HepG2 (cell line): Measurements from ENCODE around the gene NUTF2. TPM values are rescaled to one million over a fixed set of nuclear protein-coding genes. Genes with fewer than 3 reads are reported as not detected.

ENCODE experiments used
- E2F2 ChIP-seq: sonication (generic); formaldehyde crosslinking; IDR thresholded peaks from 2 replicates; pipeline ENCODE4 v1.4.0; 2020; ENCODE audit warnings: missing genetic modification reagents, borderline replicate concordance
- KDM5A ChIP-seq: fragments of 200-600 bp; sonication (generic); IDR thresholded peaks from 2 replicates; pipeline ENCODE4 v1.7.0; 2018; ENCODE audit warnings: antibody characterized with exemption, mild to moderate bottlenecking, low read length, borderline replicate concordance
- U2AF2 ChIP-seq: fragments of 200-400 bp; formaldehyde crosslinking; IDR thresholded peaks from 2 replicates; pipeline ENCODE4 v1.6.1; 2017; ENCODE audit warnings: low read depth, mild to moderate bottlenecking, low read length
- ZBTB38 ChIP-seq: sonication (generic); formaldehyde crosslinking; IDR thresholded peaks from 2 replicates; pipeline ENCODE4 v1.5.1; 2020; ENCODE audit warnings: mild to moderate bottlenecking, missing genetic modification reagents
- ZHX2 ChIP-seq, 2 experiments: sonication (generic) in 1 of 2; formaldehyde crosslinking in 1 of 2; IDR thresholded peaks; 2 replicates each; pipeline versions ENCODE4 v1.6.1 to v1.9.0; 2014 to 2022; ENCODE audit warnings: antibody characterized with exemption in 1 of 2, borderline replicate concordance in 1 of 2, inconsistent platforms in 1 of 2, low read depth in 1 of 2, missing genetic modification reagents in 1 of 2
- polyA plus RNA-seq, 8 experiments: library from polyadenylated mRNA; depleted of rRNA in 3 of 8; stranded (reverse) in 7 of 8; unstranded in 1 of 8; fragments of >200 nt; fragmentation: Illumina TruSeq in 4 of 8; extraction: Trizol in 4 of 8; gene quantifications; 2 replicates each; pipeline versions ENCODE4 v1.2.1 to v1.2.3, GENCODE V29; 2011 to 2016; ENCODE audit warnings: low read depth in 4 of 8, missing spikeins in 1 of 8, mixed read lengths in 1 of 8; ENCODE audit not compliant: insufficient read depth in 1 of 8
- total RNA-seq, 5 experiments: library from RNA; depleted of rRNA; stranded (reverse); fragments of >200 nt; fragmentation: Illumina TruSeq; extraction: Trizol; gene quantifications; 2 replicates each; pipeline ENCODE4 v1.2.3, GENCODE V29; 2016; ENCODE audit warnings: low read depth in 1 of 5

The NUTF2 gene
- total and polyA plus RNA-seq, 2 of the 13 experiments (the other 11 are each of a cell fraction or from before 2014, with no cell fraction given): 168 to 214 TPM

GRCh38 chr16:67811899-67812298 is 34.8 kb upstream of the NUTF2 start (continued):
- TF ChIP-seq U2AF2: no peak
- TF ChIP-seq ZHX2 (IDR thresholded peaks at IDR 0.05; ENCODE audit: low read depth): no peak
- no peak for TF ChIP-seq ZHX2 (CRISPR knock-in tag; IDR thresholded peaks at IDR 0.05; ENCODE audit: borderline replicate concordance)
- TF ChIP-seq E2F2 (CRISPR knock-in tag): no peak
- no peak for TF ChIP-seq ZBTB38 (CRISPR knock-in tag)
- no peak for TF ChIP-seq KDM5A
- TF ChIP-seq, all 625 proteins: peak for 0
